OCI-LY3 (cell line): ENCODE measurements around the gene HMGB2.

ENCODE experiments used
- EZH2phosphoT487 ChIP-seq: fragments of 200-600 bp; shearing (Covaris generic); IDR thresholded peaks from 2 replicates; pipeline ENCODE4 v1.6.1; 2018; ENCODE audit warnings: antibody characterized with exemption, mixed run types, low read depth
- TF ChIP-seq, protein P1 (sequence below): fragments of 200-600, 300-600 bp; sonication (generic); IDR thresholded peaks from 2 replicates; pipeline ENCODE4 v1.5.1; 2014; ENCODE audit warnings: antibody characterized with exemption, low read length, low read depth

DNA sequence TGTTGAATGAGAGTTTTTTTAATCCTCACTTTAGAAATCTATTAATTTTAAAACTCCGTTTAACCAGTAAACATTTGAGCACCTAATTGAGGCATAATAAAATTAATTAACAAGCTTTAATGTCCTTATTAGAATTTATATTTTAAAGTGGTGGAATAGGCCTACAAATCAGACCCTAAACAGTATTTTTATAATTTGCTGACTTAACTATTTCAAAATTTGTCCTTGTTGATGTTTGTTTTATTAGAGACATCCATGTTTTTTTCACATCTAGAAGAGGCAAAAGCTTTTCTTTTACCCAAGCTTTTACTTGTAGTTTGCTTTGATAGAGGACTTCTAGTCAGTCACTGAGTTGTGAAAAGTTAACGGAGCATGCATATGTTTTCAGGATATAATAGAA, 40.4 kb upstream of the HMGB2 start:
- TF ChIP-seq, protein P1, sequence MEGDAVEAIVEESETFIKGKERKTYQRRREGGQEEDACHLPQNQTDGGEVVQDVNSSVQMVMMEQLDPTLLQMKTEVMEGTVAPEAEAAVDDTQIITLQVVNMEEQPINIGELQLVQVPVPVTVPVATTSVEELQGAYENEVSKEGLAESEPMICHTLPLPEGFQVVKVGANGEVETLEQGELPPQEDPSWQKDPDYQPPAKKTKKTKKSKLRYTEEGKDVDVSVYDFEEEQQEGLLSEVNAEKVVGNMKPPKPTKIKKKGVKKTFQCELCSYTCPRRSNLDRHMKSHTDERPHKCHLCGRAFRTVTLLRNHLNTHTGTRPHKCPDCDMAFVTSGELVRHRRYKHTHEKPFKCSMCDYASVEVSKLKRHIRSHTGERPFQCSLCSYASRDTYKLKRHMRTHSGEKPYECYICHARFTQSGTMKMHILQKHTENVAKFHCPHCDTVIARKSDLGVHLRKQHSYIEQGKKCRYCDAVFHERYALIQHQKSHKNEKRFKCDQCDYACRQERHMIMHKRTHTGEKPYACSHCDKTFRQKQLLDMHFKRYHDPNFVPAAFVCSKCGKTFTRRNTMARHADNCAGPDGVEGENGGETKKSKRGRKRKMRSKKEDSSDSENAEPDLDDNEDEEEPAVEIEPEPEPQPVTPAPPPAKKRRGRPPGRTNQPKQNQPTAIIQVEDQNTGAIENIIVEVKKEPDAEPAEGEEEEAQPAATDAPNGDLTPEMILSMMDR = no peak
- no peak for TF ChIP-seq EZH2phosphoT487
